HEK293 (cell line): ENCODE measurements around the gene SOS2.

ENCODE experiments used
- TF ChIP-seq, protein P1 (sequence below): fragments of 450-650 bp; formaldehyde crosslinking; IDR thresholded peaks from 2 replicates; pipeline ENCODE4 v1.5.1; 2016; ENCODE audit warnings: missing biosample characterization, missing genetic modification characterization
- TF ChIP-seq, protein P2 (sequence below): fragments of 450-650 bp; formaldehyde crosslinking; IDR thresholded peaks from 2 replicates; pipeline ENCODE4 v1.5.1; 2016; ENCODE audit warnings: missing biosample characterization, missing genetic modification characterization

GRCh38 chr14:50095895-50096294 is 135.5 kb downstream of the SOS2 start:
- TF ChIP-seq, protein P1, sequence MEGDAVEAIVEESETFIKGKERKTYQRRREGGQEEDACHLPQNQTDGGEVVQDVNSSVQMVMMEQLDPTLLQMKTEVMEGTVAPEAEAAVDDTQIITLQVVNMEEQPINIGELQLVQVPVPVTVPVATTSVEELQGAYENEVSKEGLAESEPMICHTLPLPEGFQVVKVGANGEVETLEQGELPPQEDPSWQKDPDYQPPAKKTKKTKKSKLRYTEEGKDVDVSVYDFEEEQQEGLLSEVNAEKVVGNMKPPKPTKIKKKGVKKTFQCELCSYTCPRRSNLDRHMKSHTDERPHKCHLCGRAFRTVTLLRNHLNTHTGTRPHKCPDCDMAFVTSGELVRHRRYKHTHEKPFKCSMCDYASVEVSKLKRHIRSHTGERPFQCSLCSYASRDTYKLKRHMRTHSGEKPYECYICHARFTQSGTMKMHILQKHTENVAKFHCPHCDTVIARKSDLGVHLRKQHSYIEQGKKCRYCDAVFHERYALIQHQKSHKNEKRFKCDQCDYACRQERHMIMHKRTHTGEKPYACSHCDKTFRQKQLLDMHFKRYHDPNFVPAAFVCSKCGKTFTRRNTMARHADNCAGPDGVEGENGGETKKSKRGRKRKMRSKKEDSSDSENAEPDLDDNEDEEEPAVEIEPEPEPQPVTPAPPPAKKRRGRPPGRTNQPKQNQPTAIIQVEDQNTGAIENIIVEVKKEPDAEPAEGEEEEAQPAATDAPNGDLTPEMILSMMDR (tag by site-specific recombination) = no peak
- TF ChIP-seq, protein P2, sequence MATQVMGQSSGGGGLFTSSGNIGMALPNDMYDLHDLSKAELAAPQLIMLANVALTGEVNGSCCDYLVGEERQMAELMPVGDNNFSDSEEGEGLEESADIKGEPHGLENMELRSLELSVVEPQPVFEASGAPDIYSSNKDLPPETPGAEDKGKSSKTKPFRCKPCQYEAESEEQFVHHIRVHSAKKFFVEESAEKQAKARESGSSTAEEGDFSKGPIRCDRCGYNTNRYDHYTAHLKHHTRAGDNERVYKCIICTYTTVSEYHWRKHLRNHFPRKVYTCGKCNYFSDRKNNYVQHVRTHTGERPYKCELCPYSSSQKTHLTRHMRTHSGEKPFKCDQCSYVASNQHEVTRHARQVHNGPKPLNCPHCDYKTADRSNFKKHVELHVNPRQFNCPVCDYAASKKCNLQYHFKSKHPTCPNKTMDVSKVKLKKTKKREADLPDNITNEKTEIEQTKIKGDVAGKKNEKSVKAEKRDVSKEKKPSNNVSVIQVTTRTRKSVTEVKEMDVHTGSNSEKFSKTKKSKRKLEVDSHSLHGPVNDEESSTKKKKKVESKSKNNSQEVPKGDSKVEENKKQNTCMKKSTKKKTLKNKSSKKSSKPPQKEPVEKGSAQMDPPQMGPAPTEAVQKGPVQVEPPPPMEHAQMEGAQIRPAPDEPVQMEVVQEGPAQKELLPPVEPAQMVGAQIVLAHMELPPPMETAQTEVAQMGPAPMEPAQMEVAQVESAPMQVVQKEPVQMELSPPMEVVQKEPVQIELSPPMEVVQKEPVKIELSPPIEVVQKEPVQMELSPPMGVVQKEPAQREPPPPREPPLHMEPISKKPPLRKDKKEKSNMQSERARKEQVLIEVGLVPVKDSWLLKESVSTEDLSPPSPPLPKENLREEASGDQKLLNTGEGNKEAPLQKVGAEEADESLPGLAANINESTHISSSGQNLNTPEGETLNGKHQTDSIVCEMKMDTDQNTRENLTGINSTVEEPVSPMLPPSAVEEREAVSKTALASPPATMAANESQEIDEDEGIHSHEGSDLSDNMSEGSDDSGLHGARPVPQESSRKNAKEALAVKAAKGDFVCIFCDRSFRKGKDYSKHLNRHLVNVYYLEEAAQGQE (tag by site-specific recombination) = no peak
